ENCODE measurements around the gene HNRNPD.

- TF ChIP-seq CTCF (IDR thresholded peaks at IDR 0.05) (no peak), POLR2A (IDR thresholded peaks at IDR 0.05) (no peak)
These were observed 2.3 kb upstream of the HNRNPD start for GRCh38 chr4:82376109-82376508.

All from suprapubic skin (tissue), 3 donors.